ENCODE measurements around the gene CMYA5. TPM values are rescaled to one million over a fixed set of nuclear protein-coding genes. Genes with fewer than 3 reads are reported as not detected.

The CMYA5 gene
- total and polyA plus RNA-seq, 2 of the 4 experiments (the other 2 are of a cell fraction): 0.39 to 0.90 TPM

- Histone ChIP-seq H3K9me3 (ENCODE audit: control insufficient read depth, insufficient read depth, low read length) (no peaks in the 10 kb centered on the region), H3K56ac (ENCODE audit: extremely low read depth, insufficient read depth, low read length) (no peak overlapping the region), H2BK15ac (ENCODE audit: low read depth, low read length) (no peak overlapping the region), H3K4me1 (ENCODE audit: control insufficient read depth, insufficient read depth, low read length) (no peaks in the 10 kb centered on the region), H3K4ac (ENCODE audit: low read depth, low read length) (no peak overlapping the region), H3K27ac (ENCODE audit: insufficient read depth, low read length) (no peak overlapping the region), H4K8ac (ENCODE audit: low read depth in 2 of 2, low read length in 2 of 2) (no peak overlapping the region), H2BK5ac (ENCODE audit: low read depth, low read length, poor library complexity, severe bottlenecking) (no peak overlapping the region), H3K4me2 (ENCODE audit: low read depth, low read length) (no peak overlapping the region), H2AFZ (replicated peaks; ENCODE audit: low read length, poor library complexity) (no peak overlapping the region), H3K4me3 (ENCODE audit: insufficient read depth, low read depth, low read length) (no peak overlapping the region), H3K9me1 (ENCODE audit: insufficient read depth, low read length) (no peaks in the 10 kb centered on the region), H3K9ac (ENCODE audit: low read depth, low read length) (no peak overlapping the region), H3K23ac (ENCODE audit: low read depth, low read length) (no peak overlapping the region), H2AK5ac (ENCODE audit: low read depth, low read length) (no peak overlapping the region), H3K18ac (ENCODE audit: low read depth, low read length) (no peak overlapping the region), H3K14ac (replicated peaks; ENCODE audit: low read depth, low read length) (no peak overlapping the region), H2BK120ac (ENCODE audit: low read depth, low read length) (no peak overlapping the region), H4K20me1 (ENCODE audit: insufficient read depth, low read length) (no peaks in the 10 kb centered on the region), H3K79me1 (ENCODE audit: low read depth in 1 of 2, low read length in 2 of 2) (no peaks in the 10 kb centered on the region), H4K91ac (ENCODE audit: insufficient read depth, low read depth, low read length) (no peak overlapping the region), H3K27me3 (ENCODE audit: control insufficient read depth, insufficient read depth, low read length) (peaks cover 1% of the 10 kb centered on the region), H2BK20ac (ENCODE audit: low read depth, low read length) (no peak overlapping the region), H3K36me3 (ENCODE audit: control insufficient read depth, insufficient read depth, low read length) (no peaks in the 10 kb centered on the region), H2AK9ac (replicated peaks; ENCODE audit: low read depth, low read length, poor library complexity) (no peak overlapping the region), H4K5ac (ENCODE audit: low read depth, low read length) (no peak overlapping the region)
- ATAC-seq (ENCODE audit: low read depth) (no peak), DNase-seq (no peak)
- dilution Hi-C loops (cut with HindIII; ENCODE audit: low sequenced_read_pairs, unreplicated experiment) (no loop called here), in situ Hi-C loops (cut with MboI; ENCODE audit: low sequenced_read_pairs) (no loop called here), intact Hi-C loops (cut with micrococcal nuclease) (no loop called here)
- BruUV-seq (replicated peaks): no TSS peak
- ChIA-PET POLR2A (ENCODE audit: unreplicated experiment) (no interaction called here), CTCF (no interaction called here)
- TF ChIP-seq CTCF (conservative IDR thresholded peaks at IDR 0.05; ENCODE audit: low read depth, low read length) (no peak), SMC3 (IDR thresholded peaks at IDR 0.05; ENCODE audit: low read depth, low read length) (no peak), BHLHE40 (IDR thresholded peaks at IDR 0.05; ENCODE audit: low read depth, low read length) (no peak), CEBPB (IDR thresholded peaks at IDR 0.05; ENCODE audit: low read depth, low read length) (no peak), MAZ (IDR thresholded peaks at IDR 0.05; ENCODE audit: borderline replicate concordance, low read depth, low read length) (no peak), RCOR1 (IDR thresholded peaks at IDR 0.05; ENCODE audit: insufficient replicate concordance, low read length) (no peak), MAFK (IDR thresholded peaks at IDR 0.05; ENCODE audit: low read depth, low read length) (no peak), USF2 (IDR thresholded peaks at IDR 0.05; ENCODE audit: low read depth, low read length) (no peak), MXI1 (IDR thresholded peaks at IDR 0.05; ENCODE audit: borderline replicate concordance, low read depth, low read length) (no peak), CHD1 (IDR thresholded peaks at IDR 0.05; ENCODE audit: low read depth, low read length) (no peak)
- 86% methylated on average over 1 of the region's 5 CpGs; no CpG with 5 or more reads in 1 of the 2 experiments for WGBS, 2 experiments (ENCODE audit: extremely low coverage in 2 of 2, insufficient read length in 1 of 2)
Measured at GRCh38 chr5:79820648-79821047, 131.0 kb downstream of the CMYA5 start.
